ENCODE data around the gene CCR6.

DNA sequence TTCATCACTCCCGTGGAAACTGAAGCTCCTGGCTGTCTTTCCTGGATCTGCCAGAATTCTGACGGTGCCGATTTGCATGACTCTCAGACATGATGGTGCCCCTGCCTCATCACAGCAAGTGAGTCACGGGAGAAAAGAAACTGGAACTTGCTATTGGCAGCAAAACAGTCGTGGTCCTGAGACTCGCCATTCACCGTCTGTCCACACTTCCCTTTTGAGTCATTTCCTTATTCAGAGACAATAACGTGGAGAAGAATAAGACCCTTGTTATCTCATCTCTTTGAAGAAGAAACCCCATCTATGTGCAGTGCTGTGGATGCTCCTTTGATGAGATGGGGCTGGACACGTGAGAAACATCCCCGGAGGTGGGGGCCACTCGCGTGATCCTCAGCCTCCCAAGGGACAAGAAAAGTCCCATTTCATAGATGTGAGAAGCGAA, 30.6 kb downstream of the CCR6 start:
- no peak for TF ChIP-seq POLR2A (IDR thresholded peaks at IDR 0.05)
- TF ChIP-seq, protein P1, sequence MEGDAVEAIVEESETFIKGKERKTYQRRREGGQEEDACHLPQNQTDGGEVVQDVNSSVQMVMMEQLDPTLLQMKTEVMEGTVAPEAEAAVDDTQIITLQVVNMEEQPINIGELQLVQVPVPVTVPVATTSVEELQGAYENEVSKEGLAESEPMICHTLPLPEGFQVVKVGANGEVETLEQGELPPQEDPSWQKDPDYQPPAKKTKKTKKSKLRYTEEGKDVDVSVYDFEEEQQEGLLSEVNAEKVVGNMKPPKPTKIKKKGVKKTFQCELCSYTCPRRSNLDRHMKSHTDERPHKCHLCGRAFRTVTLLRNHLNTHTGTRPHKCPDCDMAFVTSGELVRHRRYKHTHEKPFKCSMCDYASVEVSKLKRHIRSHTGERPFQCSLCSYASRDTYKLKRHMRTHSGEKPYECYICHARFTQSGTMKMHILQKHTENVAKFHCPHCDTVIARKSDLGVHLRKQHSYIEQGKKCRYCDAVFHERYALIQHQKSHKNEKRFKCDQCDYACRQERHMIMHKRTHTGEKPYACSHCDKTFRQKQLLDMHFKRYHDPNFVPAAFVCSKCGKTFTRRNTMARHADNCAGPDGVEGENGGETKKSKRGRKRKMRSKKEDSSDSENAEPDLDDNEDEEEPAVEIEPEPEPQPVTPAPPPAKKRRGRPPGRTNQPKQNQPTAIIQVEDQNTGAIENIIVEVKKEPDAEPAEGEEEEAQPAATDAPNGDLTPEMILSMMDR (IDR thresholded peaks at IDR 0.05 in 4 of 5, conservative IDR thresholded peaks at IDR 0.05 in 1 of 5): no peak

All from gastrocnemius medialis (tissue), 4 donors.